ENCODE results near the gene HDAC8.
"Not testable (repeated sequence)": the region's sequence is repeated elsewhere in the genome, so short reads cannot be mapped to it uniquely, and the experiment has no call there.

HDAC8 gene

DNA sequence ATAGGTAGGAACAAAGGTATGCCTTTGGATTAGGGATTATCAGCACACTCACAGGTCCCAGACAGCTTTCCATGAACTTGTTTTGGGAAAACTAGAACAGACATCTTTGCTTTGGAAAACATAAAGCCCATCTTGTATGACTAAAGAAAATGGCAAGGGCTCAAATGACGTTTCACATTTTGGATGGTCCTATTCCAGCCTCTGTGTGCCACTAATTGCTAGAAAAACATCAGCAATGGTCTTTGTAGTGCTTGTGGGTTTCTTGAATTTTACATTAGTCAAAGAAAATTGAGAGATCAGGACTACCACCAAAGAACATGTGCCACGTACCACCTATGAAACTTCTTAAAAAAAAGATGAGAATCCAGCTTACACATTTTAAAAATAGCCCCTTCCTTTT lies 111.4 kb downstream of the HDAC8 start:
- Mint-ChIP-seq H3K36me3 (peaks cover 10% of the 10 kb centered on the region), H3K27ac (no peak overlapping the region), H3K4me3 (no peak overlapping the region)

DNA sequence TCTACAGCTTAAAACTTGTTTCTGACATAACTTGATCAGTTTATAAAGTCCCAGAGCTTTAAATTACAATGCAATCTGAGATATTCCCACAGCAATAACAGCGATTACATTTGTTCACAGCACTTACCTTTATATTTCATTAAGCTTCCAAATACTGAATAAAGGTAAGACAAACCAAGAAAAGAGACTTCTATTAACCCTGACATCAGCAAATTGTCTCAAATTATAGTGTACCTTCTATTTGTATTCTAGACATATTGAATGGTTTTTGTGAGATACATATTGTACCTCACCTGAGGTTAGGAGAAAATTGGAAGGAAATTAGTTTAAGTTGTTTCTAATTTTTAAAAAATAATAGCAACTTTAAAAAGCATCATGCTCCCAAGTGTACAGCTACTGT lies 111.9 kb downstream of the HDAC8 start:
- CTCF ChIA-PET, result no interaction called here
- DNase-seq, result no peak
- no peaks in the 10 kb centered on the region for H3K4me1 Mint-ChIP-seq
- no peaks in the 10 kb centered on the region for H3K9me3 Mint-ChIP-seq
- no peak overlapping the region for H3K4me3 Mint-ChIP-seq
- H3K27me3 Mint-ChIP-seq, result no peaks in the 10 kb centered on the region
- peaks cover 10% of the 10 kb centered on the region for H3K36me3 Mint-ChIP-seq
- H3K27ac Mint-ChIP-seq, result no peak overlapping the region

More for the DNA sequence above, 111.4 kb downstream of the HDAC8 start:
- no peaks in the 10 kb centered on the region for H3K27me3 Mint-ChIP-seq
- no peak for DNase-seq
- no peaks in the 10 kb centered on the region for H3K9me3 Mint-ChIP-seq
- CTCF ChIA-PET, result no interaction called here
- H3K4me1 Mint-ChIP-seq, result no peaks in the 10 kb centered on the region

DNA sequence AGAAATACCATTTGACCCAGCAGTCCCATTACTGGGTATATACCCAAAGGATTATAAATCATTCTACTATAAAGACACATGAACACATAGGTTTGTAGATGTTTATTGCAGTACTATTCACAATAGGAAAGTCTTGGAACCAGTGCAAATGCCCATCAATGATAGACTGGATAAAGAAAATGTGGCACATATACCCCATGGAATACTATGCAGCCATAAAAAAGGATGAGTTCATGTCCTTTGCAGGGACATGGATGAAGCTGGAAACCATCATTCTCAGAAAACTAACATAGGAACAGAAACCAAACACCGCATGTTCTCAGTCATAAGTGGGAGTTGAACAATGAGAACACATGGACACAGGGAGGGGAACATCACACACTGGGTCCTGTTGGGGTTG lies 123.6 kb downstream of the HDAC8 start:
- CTCF ChIA-PET, DNase-seq, H3K9me3 Mint-ChIP-seq, H3K4me3 Mint-ChIP-seq, H3K27ac Mint-ChIP-seq, H3K36me3 Mint-ChIP-seq, H3K27me3 Mint-ChIP-seq, H3K4me1 Mint-ChIP-seq: not testable (repeated sequence)

DNA sequence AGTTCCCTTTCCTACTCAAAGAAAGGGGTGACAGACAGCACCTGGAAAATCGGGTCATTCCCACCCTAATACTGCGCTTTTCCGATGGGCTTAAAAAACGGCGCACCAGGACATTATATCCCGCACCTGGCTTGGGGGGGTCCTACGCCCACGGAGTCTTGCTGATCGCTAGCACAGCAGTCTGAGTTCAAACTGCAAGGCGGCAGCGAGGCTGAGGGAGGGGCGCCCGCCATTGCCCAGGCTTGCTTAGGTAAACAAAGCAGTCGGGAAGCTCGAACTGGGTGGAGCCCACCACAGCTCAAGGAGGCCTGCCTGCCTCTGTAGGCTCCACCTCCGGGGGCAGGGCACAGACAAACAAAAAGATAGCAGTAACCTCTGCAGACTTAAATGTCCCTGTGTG lies 131.9 kb downstream of the HDAC8 start:
- H3K4me1 Mint-ChIP-seq, CTCF ChIA-PET, H3K4me3 Mint-ChIP-seq, DNase-seq, H3K27me3 Mint-ChIP-seq, H3K27ac Mint-ChIP-seq: not testable (repeated sequence)
- Mint-ChIP-seq H3K36me3 (peaks cover 23% of the 10 kb centered on the region), H3K9me3 (peaks cover 12% of the 10 kb centered on the region)

DNA sequence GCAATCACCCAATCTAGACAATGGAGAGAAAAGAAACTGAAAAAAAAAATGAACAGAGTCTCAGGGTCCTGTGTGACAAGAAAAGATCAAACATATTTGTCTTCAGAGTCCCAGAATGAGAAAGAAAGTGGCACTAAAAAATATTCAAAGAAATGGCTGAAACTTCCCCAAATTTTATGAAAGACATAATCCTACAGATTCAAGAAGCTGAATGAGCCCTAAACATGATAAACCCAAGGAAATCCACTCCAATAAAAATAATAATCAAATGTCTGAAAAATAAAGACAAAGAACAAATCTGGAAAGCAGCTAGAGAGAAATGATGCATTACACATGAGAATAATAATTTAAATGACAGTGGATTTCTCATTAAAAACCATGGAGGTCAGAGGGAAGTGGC lies 136.6 kb downstream of the HDAC8 start:
- H3K9me3 Mint-ChIP-seq, result peaks cover 19% of the 10 kb centered on the region
- no peak overlapping the region for H3K27ac Mint-ChIP-seq
- CTCF ChIA-PET, result no interaction called here
- H3K4me3 Mint-ChIP-seq, result no peak overlapping the region
- H3K4me1 Mint-ChIP-seq, result no peaks in the 10 kb centered on the region
- DNase-seq, result no peak
- peaks cover 33% of the 10 kb centered on the region for H3K36me3 Mint-ChIP-seq
- no peaks in the 10 kb centered on the region for H3K27me3 Mint-ChIP-seq

DNA sequence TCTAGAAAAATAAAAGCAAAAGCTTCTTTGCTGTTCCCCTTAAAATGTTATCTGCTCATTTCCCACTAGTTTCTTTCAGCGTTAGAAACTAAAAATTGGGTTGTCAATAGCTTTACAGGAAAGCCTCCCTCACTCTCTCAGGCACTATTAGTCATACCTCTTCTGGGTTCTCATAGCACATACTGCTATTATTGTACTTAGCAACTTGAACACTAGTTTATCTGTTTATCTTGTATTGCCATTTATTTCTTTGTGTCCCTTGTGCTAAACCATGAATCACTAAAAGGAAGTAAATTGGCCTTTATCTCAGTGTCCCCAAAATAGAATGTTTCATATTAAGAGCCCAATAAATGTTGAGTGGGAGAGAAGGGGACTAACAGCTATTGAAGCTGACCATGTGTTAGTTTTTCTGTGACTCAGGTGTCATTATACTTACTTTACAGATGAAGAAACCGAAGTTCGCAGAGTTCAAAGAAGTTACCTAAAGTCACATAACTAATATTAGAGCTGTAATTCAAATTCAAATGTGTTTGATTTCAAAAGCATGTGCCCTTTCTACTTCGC lies 142.2 kb downstream of the HDAC8 start:
- Mint-ChIP-seq H3K4me3 (no peak overlapping the region), H3K9me3 (peaks cover 6% of the 10 kb centered on the region)
- CTCF ChIA-PET, result no interaction called here

DNA sequence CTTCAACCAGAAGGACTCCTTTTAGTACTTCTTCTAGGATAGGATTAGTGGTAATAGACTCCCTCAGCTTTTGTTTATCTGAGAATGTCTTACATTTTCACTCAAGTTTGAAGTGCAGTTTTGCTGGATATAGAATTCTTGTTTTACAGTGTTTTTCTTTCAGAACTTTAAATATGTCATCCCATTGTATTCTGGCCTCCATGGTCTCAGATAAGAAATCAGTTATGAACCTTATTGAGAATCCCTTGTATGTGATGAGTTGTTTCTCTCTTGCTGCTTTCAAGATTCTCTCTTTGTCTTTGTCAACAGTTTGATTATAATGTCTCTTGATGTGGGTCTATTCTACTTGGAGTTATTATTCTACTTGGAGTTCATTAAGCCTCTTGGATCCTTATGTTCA lies 150.8 kb downstream of the HDAC8 start:
- no peak overlapping the region for H3K4me3 Mint-ChIP-seq
- no peak overlapping the region for H3K27ac Mint-ChIP-seq
- peaks cover 1% of the 10 kb centered on the region for H3K36me3 Mint-ChIP-seq
- no peak for DNase-seq
- CTCF ChIA-PET, result no interaction called here
- H3K4me1 Mint-ChIP-seq, result no peaks in the 10 kb centered on the region
- peaks cover 4% of the 10 kb centered on the region for H3K9me3 Mint-ChIP-seq
- no peaks in the 10 kb centered on the region for H3K27me3 Mint-ChIP-seq

More for the DNA sequence above, 142.2 kb downstream of the HDAC8 start:
- DNase-seq, result no peak
- H3K27me3 Mint-ChIP-seq, result no peaks in the 10 kb centered on the region
- peaks cover 15% of the 10 kb centered on the region for H3K36me3 Mint-ChIP-seq
- no peak overlapping the region for H3K27ac Mint-ChIP-seq
- no peaks in the 10 kb centered on the region for H3K4me1 Mint-ChIP-seq

DNA sequence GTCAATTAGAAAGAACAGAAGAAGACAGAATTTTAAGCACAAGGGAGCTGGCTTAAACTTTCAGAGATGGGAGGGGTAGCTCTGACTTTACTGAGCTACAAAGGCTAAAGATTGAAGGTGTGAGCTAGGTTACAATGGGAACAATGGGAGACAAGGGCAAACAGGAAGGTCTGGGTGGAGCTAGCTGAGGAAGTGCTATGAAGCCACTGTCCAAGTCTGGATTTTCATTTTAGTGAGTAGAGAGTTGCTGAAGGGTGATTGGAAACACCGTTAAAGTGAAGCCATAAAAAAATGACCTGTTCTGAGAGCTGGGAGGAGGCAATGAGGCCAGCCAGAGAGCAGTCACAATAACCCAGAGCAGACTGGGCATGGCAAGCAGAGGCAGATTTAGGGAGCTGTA lies 162.7 kb downstream of the HDAC8 start:
- no peaks in the 10 kb centered on the region for H3K27me3 Mint-ChIP-seq
- H3K4me3 Mint-ChIP-seq, result no peak overlapping the region
- no peak overlapping the region for H3K27ac Mint-ChIP-seq
- CTCF ChIA-PET, result no interaction called here
- no peak for DNase-seq
- peaks cover 3% of the 10 kb centered on the region for H3K9me3 Mint-ChIP-seq
- H3K36me3 Mint-ChIP-seq, result no peaks in the 10 kb centered on the region
- peaks cover 5% of the 10 kb centered on the region for H3K4me1 Mint-ChIP-seq

DNA sequence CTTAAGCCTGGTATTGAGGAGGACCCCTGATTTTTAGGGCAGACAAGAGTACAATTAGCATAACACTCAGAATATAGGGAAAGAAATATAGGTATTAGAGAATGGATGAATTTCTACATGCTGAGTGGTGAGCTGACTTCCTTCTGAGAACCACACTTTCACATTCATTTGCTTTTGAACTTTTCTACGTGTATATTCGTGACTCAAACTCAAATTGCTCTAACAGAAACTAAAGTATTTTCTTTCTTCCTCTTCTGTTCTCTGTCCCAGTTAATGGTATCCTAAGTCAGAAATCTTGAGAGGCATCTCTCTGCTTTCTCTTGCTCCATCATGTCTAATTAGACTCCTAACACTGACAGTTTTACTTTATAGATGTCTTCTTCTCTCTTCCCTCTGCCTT lies 163.8 kb downstream of the HDAC8 start:
- DNase-seq, result no peak
- Mint-ChIP-seq H3K4me1 (peaks cover 5% of the 10 kb centered on the region), H3K9me3 (peaks cover 3% of the 10 kb centered on the region), H3K4me3 (no peak overlapping the region), H3K27ac (no peak overlapping the region), H3K36me3 (no peaks in the 10 kb centered on the region), H3K27me3 (no peaks in the 10 kb centered on the region)
- CTCF ChIA-PET, result no interaction called here

DNA sequence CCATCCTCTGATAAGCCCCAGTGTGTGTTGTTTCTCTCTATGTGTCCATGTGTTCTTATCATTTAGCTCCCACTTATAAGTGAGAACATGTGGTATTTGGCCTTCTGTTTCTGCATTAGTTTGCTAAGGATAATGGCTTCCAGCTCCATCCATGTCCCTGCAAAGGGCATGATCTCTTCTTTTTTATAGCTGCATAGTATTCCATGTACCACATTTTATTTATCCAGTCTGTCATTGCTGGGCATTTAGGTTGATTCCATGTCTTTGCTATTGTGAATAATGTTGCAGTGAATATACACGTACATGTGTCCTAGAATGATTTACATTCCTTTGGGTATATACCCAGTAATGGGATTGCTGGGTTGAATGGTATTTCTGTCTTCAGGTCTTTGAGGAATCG lies 167.5 kb downstream of the HDAC8 start:
- H3K27ac Mint-ChIP-seq, H3K4me3 Mint-ChIP-seq, H3K27me3 Mint-ChIP-seq, H3K4me1 Mint-ChIP-seq, CTCF ChIA-PET, H3K36me3 Mint-ChIP-seq, H3K9me3 Mint-ChIP-seq, DNase-seq: not testable (repeated sequence)

DNA sequence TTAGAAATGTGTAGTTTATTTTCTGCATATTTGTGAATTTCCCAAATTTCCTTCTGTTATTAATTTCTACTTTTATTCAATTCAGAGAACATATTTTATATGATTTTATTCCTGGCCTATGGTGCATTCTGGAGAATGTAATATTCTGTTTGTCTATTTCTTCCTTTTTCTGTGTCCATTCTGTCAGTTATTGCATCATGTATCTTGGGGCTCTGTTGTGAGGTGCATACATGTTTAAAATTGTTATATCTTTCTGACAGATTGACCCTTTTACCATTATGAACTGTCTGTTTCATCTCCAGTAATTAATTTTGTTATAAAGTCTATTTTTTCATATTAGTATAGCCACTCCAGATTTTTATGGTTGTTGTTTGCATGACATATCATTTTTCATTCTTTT lies 170.0 kb downstream of the HDAC8 start:
- Mint-ChIP-seq H3K27me3 (no peaks in the 10 kb centered on the region), H3K36me3 (peaks cover 3% of the 10 kb centered on the region), H3K4me3 (no peak overlapping the region), H3K27ac (no peak overlapping the region), H3K9me3 (no peaks in the 10 kb centered on the region), H3K4me1 (no peaks in the 10 kb centered on the region)
- CTCF ChIA-PET, result no interaction called here
- DNase-seq, result no peak

DNA sequence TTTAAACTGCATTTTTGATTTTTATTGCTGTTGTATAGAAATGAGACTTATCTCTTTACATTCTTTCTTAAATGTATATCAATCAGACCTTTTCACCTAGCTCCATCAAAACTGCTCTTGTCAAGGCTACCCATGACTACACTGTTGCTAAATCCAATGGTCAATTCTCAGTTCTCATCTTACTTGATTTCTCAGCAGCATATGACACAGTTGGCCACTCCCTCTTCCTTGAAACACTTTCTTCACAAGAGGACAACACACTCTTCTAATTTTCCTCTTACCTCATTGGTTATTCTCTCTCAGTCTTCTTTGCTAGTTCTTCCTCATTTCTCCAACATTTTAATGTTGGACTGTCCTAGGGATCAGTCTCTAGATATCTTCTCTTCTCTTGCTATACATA lies 172.8 kb downstream of the HDAC8 start:
- no peak for DNase-seq
- H3K4me3 Mint-ChIP-seq, result no peak overlapping the region
- H3K27ac Mint-ChIP-seq, result no peak overlapping the region
- H3K27me3 Mint-ChIP-seq, result no peaks in the 10 kb centered on the region
- H3K4me1 Mint-ChIP-seq, result no peaks in the 10 kb centered on the region
- H3K9me3 Mint-ChIP-seq, result no peaks in the 10 kb centered on the region
- H3K36me3 Mint-ChIP-seq, result peaks cover 3% of the 10 kb centered on the region
- CTCF ChIA-PET, result no interaction called here

DNA sequence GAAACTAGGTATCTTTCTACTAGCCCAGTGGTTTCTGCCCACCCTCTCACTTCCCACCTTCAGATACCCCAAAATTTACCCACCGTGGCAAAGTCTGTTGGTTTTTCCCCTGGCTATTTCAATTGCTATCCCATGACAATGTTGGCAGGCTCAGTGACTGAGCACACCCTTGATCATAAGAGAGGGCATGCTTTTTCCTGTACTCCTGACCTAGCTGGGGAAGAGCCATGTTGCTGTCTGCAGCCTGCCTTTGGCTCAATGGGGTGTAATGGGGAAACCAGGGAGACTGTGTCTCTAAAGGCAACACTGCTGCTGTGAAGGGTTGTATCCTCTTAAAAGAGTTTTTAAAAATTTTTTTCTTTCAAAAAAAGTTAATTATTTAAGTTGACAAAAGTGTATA lies 176.5 kb downstream of the HDAC8 start:
- H3K4me3 Mint-ChIP-seq, result no peak overlapping the region
- H3K9me3 Mint-ChIP-seq, result no peaks in the 10 kb centered on the region
- CTCF ChIA-PET, result no interaction called here
- no peak overlapping the region for H3K27ac Mint-ChIP-seq
- DNase-seq, result no peak
- H3K27me3 Mint-ChIP-seq, result no peaks in the 10 kb centered on the region
- H3K36me3 Mint-ChIP-seq, result peaks cover 3% of the 10 kb centered on the region
- H3K4me1 Mint-ChIP-seq, result no peaks in the 10 kb centered on the region

DNA sequence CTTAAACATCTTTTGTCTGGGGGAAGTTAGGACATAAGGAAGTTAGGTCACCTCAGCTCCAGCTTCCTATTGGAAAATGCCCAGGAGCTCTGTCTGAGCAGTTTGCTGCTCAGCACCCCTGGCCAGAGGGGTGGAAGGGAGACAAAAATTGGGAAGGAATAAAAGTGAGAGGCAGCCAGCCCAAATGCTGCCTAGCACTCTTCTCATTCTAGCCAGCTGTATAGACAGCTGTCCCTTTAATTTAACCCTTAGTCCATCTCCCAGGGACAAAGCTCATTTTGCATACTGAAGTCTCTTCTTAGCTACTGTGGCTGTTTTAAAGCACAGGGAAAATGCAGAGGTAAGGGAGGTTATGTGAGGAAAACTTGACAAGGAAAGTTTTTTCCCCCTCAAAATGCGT lies 177.4 kb downstream of the HDAC8 start:
- Mint-ChIP-seq H3K4me1 (no peaks in the 10 kb centered on the region), H3K4me3 (no peak overlapping the region), H3K36me3 (peaks cover under 1% of the 10 kb centered on the region), H3K9me3 (no peaks in the 10 kb centered on the region), H3K27ac (no peak overlapping the region), H3K27me3 (no peaks in the 10 kb centered on the region)
- CTCF ChIA-PET, result no interaction called here
- DNase-seq, result no peak

DNA sequence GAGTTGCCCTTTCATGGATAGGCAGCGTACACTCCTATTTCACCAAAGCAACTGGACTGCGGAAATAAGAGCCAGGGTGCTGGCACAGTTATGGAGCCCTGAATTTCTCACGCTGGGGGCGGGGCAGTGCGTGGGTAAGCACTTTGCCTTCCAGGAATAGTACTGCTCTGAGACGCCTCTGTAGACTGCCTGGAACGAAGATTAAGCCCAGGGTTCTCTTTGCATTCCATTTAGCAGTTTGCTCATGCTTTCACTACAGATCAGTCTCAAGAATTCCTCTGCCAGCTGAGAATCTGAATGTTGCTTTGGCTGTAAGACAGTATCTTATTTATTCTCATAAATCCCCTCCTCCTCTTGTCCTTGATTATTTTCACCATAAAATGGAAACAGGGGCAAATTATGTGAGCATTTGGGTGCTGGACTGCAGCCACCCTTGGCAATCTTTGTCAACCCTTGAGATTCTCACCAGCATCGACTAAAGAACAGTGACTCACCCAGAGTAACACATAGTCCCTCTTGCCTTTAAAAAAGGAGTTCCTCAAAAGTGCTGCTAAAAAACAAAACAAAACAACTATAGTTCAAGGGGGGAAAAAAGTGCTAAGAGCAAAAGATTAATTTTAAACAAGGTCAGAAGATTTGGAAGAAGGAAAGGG lies 178.0 kb downstream of the HDAC8 start:
- no peaks in the 10 kb centered on the region for H3K9me3 Mint-ChIP-seq
- H3K4me3 Mint-ChIP-seq, result no peak overlapping the region
- H3K4me1 Mint-ChIP-seq, result no peaks in the 10 kb centered on the region
- H3K27me3 Mint-ChIP-seq, result no peaks in the 10 kb centered on the region
- no peak for DNase-seq
- H3K27ac Mint-ChIP-seq, result no peak overlapping the region
- no peaks in the 10 kb centered on the region for H3K36me3 Mint-ChIP-seq
- CTCF ChIA-PET, result no interaction called here
